IMR-90 (cell line): Measurements from ENCODE around the gene NRF1. TPM values are rescaled to one million over a fixed set of nuclear protein-coding genes. Genes with fewer than 3 reads are reported as not detected.

Experiments used
- ATAC-seq: fragments of 200-7000 bp; cut with Tn5 transposase; 2 replicates; pipeline ENCODE4 v1.9.1; 2020; ENCODE audit warnings: low read depth, mild to moderate bottlenecking, moderate library complexity
- BruUV-seq: library from RNA; stranded (reverse); fragments of 400-500 nt; replicated peaks from 2 replicates; lab custom pipeline; 2021; lab: Mats Ljungman, UMichigan
- CTCF ChIA-PET: fragments of 300-600 bp; formaldehyde crosslinking; extraction: SDS; loops from one replicate; lab custom pipeline; 2021; ENCODE audit warnings: antibody characterized with exemption; lab: Yijun Ruan, JAX
- POLR2A ChIA-PET: fragments of 300-600 bp; sonication (Branson Sonifier 250); formaldehyde crosslinking; loops from one replicate; lab custom pipeline; 2022; ENCODE audit warnings: antibody characterized with exemption; ENCODE audit not compliant: unreplicated experiment; lab: Charles Lee
- DNase-seq: peaks from one replicate; pipeline ENCODE4 v3.0.0; 2013
- H2AFZ ChIP-seq: replicated peaks from 2 replicates; pipeline ENCODE3; 2013; ENCODE audit warnings: low read length, mild to moderate bottlenecking; ENCODE audit not compliant: poor library complexity
- H2AK5ac ChIP-seq: 2 replicates; pipeline ENCODE4 v1.6.1; 2013; ENCODE audit warnings: low read depth, low read length, inconsistent platforms
- H2AK9ac ChIP-seq: replicated peaks from 2 replicates; pipeline ENCODE3; 2013; ENCODE audit warnings: mild to moderate bottlenecking, low read depth, low read length, moderate library complexity; ENCODE audit not compliant: poor library complexity
- H2BK120ac ChIP-seq: 2 replicates; pipeline ENCODE4 v1.6.1; 2013; ENCODE audit warnings: low read depth, low read length, inconsistent platforms
- H2BK15ac ChIP-seq: 3 replicates; pipeline ENCODE4 v1.6.1; 2013; ENCODE audit warnings: low read depth, low read length, inconsistent platforms
- H2BK20ac ChIP-seq: 2 replicates; pipeline ENCODE4 v1.6.1; 2013; ENCODE audit warnings: low read depth, mild to moderate bottlenecking, inconsistent platforms, low read length, moderate library complexity
- H2BK5ac ChIP-seq: 2 replicates; pipeline ENCODE4 v1.6.1; 2013; ENCODE audit warnings: mild to moderate bottlenecking, low read depth, low read length, inconsistent platforms; ENCODE audit not compliant: poor library complexity, severe bottlenecking
- H3K14ac ChIP-seq: replicated peaks from 2 replicates; pipeline ENCODE4 v1.6.1; 2013; ENCODE audit warnings: low read depth, low read length, inconsistent platforms
- H3K18ac ChIP-seq: 2 replicates; pipeline ENCODE4 v1.6.1; 2013; ENCODE audit warnings: low read depth, low read length, control low read depth
- H3K23ac ChIP-seq: 2 replicates; pipeline ENCODE4 v1.6.1; 2013; ENCODE audit warnings: low read depth, low read length, inconsistent platforms
- H3K27ac ChIP-seq: 2 replicates; pipeline ENCODE4 v1.5.1; 2013; ENCODE audit warnings: mild to moderate bottlenecking, control low read depth, low read length; ENCODE audit not compliant: insufficient read depth
- H3K27me3 ChIP-seq: 2 replicates; pipeline ENCODE4 v1.6.1; 2013; ENCODE audit warnings: low read length; ENCODE audit not compliant: control insufficient read depth, insufficient read depth
- H3K36me3 ChIP-seq: 2 replicates; pipeline ENCODE4 v1.6.1; 2013; ENCODE audit warnings: low read length, mixed read lengths; ENCODE audit not compliant: control insufficient read depth, insufficient read depth
- H3K4ac ChIP-seq: 2 replicates; pipeline ENCODE4 v1.6.1; 2013; ENCODE audit warnings: low read depth, low read length, inconsistent platforms
- H3K4me1 ChIP-seq: 2 replicates; pipeline ENCODE4 v1.6.1; 2013; ENCODE audit warnings: low read length, mixed read lengths; ENCODE audit not compliant: control insufficient read depth, insufficient read depth
- H3K4me2 ChIP-seq: 2 replicates; pipeline ENCODE4 v1.6.1; 2013; ENCODE audit warnings: low read depth, mild to moderate bottlenecking, control low read depth, low read length, moderate library complexity
- H3K4me3 ChIP-seq: 2 replicates; pipeline ENCODE4 v1.5.1; 2013; ENCODE audit warnings: low read depth, mild to moderate bottlenecking, control low read depth, low read length, moderate library complexity; ENCODE audit not compliant: insufficient read depth
- H3K56ac ChIP-seq: 2 replicates; pipeline ENCODE4 v1.6.1; 2013; ENCODE audit warnings: low read length, inconsistent platforms; ENCODE audit not compliant: insufficient read depth; ENCODE audit errors: extremely low read depth
- H3K79me1 ChIP-seq, 2 experiments: 2 replicates each; pipeline ENCODE4 v1.6.1; 2013; ENCODE audit warnings: low read length in 2 of 2, inconsistent platforms in 1 of 2, low read depth in 1 of 2
- H3K9ac ChIP-seq: 2 replicates; pipeline ENCODE4 v1.6.1; 2013; ENCODE audit warnings: low read depth, low read length, control low read depth
- H3K9me1 ChIP-seq: 2 replicates; pipeline ENCODE4 v1.6.1; 2013; ENCODE audit warnings: low read length, inconsistent platforms; ENCODE audit not compliant: insufficient read depth
- H3K9me3 ChIP-seq: 2 replicates; pipeline ENCODE4 v1.6.1; 2013; ENCODE audit warnings: low read length; ENCODE audit not compliant: control insufficient read depth, insufficient read depth
- H4K20me1 ChIP-seq: 2 replicates; pipeline ENCODE4 v1.6.1; 2013; ENCODE audit warnings: low read length, inconsistent platforms; ENCODE audit not compliant: insufficient read depth
- H4K5ac ChIP-seq: 2 replicates; pipeline ENCODE4 v1.6.1; 2013; ENCODE audit warnings: mild to moderate bottlenecking, low read depth, low read length, control low read depth
- H4K8ac ChIP-seq, 2 experiments: 2 replicates each; pipeline ENCODE4 v1.6.1; 2013; ENCODE audit warnings: low read depth in 2 of 2, low read length in 2 of 2, control low read depth in 1 of 2, inconsistent platforms in 1 of 2
- H4K91ac ChIP-seq: 2 replicates; pipeline ENCODE4 v1.6.1; 2013; ENCODE audit warnings: low read depth, low read length, inconsistent platforms; ENCODE audit not compliant: insufficient read depth
- BHLHE40 ChIP-seq: fragments of 150-350 bp; IDR thresholded peaks from 2 replicates; pipeline ENCODE4 v1.6.1; 2016; ENCODE audit warnings: mild to moderate bottlenecking, low read depth, low read length
- CEBPB ChIP-seq: IDR thresholded peaks from 2 replicates; pipeline ENCODE4 v1.6.1; 2012; ENCODE audit warnings: low read depth, low read length, improper control_type of control experiment
- CHD1 ChIP-seq: IDR thresholded peaks from 2 replicates; pipeline ENCODE4 v1.6.1; 2012; ENCODE audit warnings: low read depth, low read length, improper control_type of control experiment
- CTCF ChIP-seq: conservative IDR thresholded peaks from 2 replicates; pipeline ENCODE4 v1.5.1; 2012; ENCODE audit warnings: mild to moderate bottlenecking, low read depth, low read length, improper control_type of control experiment
- FOS ChIP-seq: fragments of 150-350 bp; IDR thresholded peaks from 2 replicates; pipeline ENCODE4 v1.6.1; 2016; ENCODE audit warnings: low read depth, low read length
- MAZ ChIP-seq: IDR thresholded peaks from 2 replicates; pipeline ENCODE4 v1.6.1; 2012; ENCODE audit warnings: low read depth, mild to moderate bottlenecking, low read length, improper control_type of control experiment, moderate library complexity, borderline replicate concordance
- MXI1 ChIP-seq: IDR thresholded peaks from 2 replicates; pipeline ENCODE4 v1.6.1; 2012; ENCODE audit warnings: low read depth, mild to moderate bottlenecking, low read length, moderate library complexity, borderline replicate concordance
- POLR2A ChIP-seq: IDR thresholded peaks from 2 replicates; pipeline ENCODE4 v1.6.1; 2012; ENCODE audit warnings: mild to moderate bottlenecking, low read depth, low read length
- RCOR1 ChIP-seq: IDR thresholded peaks from 2 replicates; pipeline ENCODE4 v1.6.1; 2012; ENCODE audit warnings: mild to moderate bottlenecking, low read length, improper control_type of control experiment; ENCODE audit not compliant: insufficient replicate concordance
- WGBS, 2 experiments: methylation state at CpG; one replicate each; pipeline versions ENCODE4 v1.1.5 to v1.1.7; 2013; ENCODE audit warnings: missing lambda C conversion rate in 2 of 2; ENCODE audit not compliant: insufficient read length in 1 of 2; ENCODE audit errors: extremely low coverage in 2 of 2; 5-methylcytosine and 5-hydroxymethylcytosine counted together
- dilution Hi-C: fragments of 300-500 bp; cut with HindIII; formaldehyde crosslinking; loops from one replicate; pipeline ENCODE4 v1.14.3; 2018; ENCODE audit warnings: low sequenced_read_pairs; ENCODE audit not compliant: unreplicated experiment
- in situ Hi-C: fragments of 300-500 bp; cut with MboI; formaldehyde crosslinking; loops from 3 replicates; pipeline ENCODE4 v1.14.3; 2019; ENCODE audit warnings: low sequenced_read_pairs, inconsistent platforms, mixed read lengths
- intact Hi-C: fragments of 100-400 bp; cut with micrococcal nuclease; formaldehyde crosslinking; loops from 2 replicates; pipeline ENCODE4 v1.10.0; 2022
- polyA plus RNA-seq, 3 experiments: library from polyadenylated mRNA; depleted of rRNA; stranded (reverse); fragments of >200 nt; gene quantifications; 2 replicates each; pipeline ENCODE4 v1.2.3, GENCODE V29; 2012; ENCODE audit warnings: low replicate concordance in 1 of 3
- total RNA-seq: library from RNA; depleted of rRNA; stranded (reverse); fragments of >200 nt; gene quantifications from 2 replicates; pipeline ENCODE4 v1.2.3, GENCODE V29; 2012
- TF ChIP-seq, protein P1 (sequence below): fragments of 150-350 bp; IDR thresholded peaks from 2 replicates; pipeline ENCODE4 v1.6.1; 2016; ENCODE audit warnings: low read depth, mild to moderate bottlenecking, low read length, moderate library complexity, borderline replicate concordance
- TF ChIP-seq, protein P2 (sequence below): fragments of 150-350 bp; IDR thresholded peaks from 2 replicates; pipeline ENCODE4 v1.6.1; 2017; ENCODE audit warnings: mild to moderate bottlenecking, antibody characterized with exemption, low read length, low read depth

Gene NRF1
- total and polyA plus RNA-seq, 2 of the 4 experiments (the other 2 are of a cell fraction): 11.4 to 15.8 TPM

- Histone ChIP-seq H3K4me2 (no peak overlapping the region), H3K56ac (no peak overlapping the region), H3K9me3 (no peaks in the 10 kb centered on the region), H3K4ac (no peak overlapping the region), H4K5ac (no peak overlapping the region), H3K14ac (no peak overlapping the region), H3K4me3 (no peak overlapping the region), H3K36me3 (peaks cover 4% of the 10 kb centered on the region), H3K27ac (no peak overlapping the region), H2BK20ac (no peak overlapping the region), H2AK5ac (no peak overlapping the region), H3K79me1 (peaks cover 0 to 14% of the 10 kb centered on the region in 2 experiments; a peak in 1 of 4 replicates), H3K9ac (no peak overlapping the region), H3K23ac (no peak overlapping the region), H3K27me3 (no peaks in the 10 kb centered on the region), H3K4me1 (peaks cover 1% of the 10 kb centered on the region; the same call in 1 of the 2 replicates), H4K8ac (no peak overlapping the region), H4K91ac (no peak overlapping the region), H2BK120ac (no peak overlapping the region), H2AFZ (no peak overlapping the region), H3K18ac (no peak overlapping the region), H2BK5ac (no peak overlapping the region), H4K20me1 (peaks cover 4% of the 10 kb centered on the region; the same call in 1 of the 2 replicates), H3K9me1 (peaks cover 14% of the 10 kb centered on the region), H2AK9ac (no peak overlapping the region), H2BK15ac (no peak overlapping the region)
- no TSS peak for BruUV-seq
- ChIA-PET CTCF (no interaction called here), POLR2A (no interaction called here)
- DNase-seq (no peak), ATAC-seq (no peak)
- intact Hi-C loops: no loop called here
- TF ChIP-seq CHD1 (no peak), BHLHE40 (no peak), MXI1 (no peak), FOS (no peak), RCOR1 (no peak), CTCF (no peak), CEBPB (no peak), MAZ (no peak), POLR2A (no peak)
- TF ChIP-seq, protein P1, sequence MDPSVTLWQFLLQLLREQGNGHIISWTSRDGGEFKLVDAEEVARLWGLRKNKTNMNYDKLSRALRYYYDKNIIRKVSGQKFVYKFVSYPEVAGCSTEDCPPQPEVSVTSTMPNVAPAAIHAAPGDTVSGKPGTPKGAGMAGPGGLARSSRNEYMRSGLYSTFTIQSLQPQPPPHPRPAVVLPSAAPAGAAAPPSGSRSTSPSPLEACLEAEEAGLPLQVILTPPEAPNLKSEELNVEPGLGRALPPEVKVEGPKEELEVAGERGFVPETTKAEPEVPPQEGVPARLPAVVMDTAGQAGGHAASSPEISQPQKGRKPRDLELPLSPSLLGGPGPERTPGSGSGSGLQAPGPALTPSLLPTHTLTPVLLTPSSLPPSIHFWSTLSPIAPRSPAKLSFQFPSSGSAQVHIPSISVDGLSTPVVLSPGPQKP: no peak
- TF ChIP-seq, protein P2, sequence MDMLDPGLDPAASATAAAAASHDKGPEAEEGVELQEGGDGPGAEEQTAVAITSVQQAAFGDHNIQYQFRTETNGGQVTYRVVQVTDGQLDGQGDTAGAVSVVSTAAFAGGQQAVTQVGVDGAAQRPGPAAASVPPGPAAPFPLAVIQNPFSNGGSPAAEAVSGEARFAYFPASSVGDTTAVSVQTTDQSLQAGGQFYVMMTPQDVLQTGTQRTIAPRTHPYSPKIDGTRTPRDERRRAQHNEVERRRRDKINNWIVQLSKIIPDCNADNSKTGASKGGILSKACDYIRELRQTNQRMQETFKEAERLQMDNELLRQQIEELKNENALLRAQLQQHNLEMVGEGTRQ: no peak
- in situ Hi-C loops: no loop called here
- dilution Hi-C loops: no loop called here
- 100% methylated on average over 2 of the region's 10 CpGs; no CpG with 5 or more reads in 1 of the 2 experiments for WGBS, 2 experiments
These were observed 129.3 kb downstream of the NRF1 start for GRCh38 chr7:129740574-129741410.
